Activated CD8-positive, alpha-beta memory T cell treated with anti-CD3 and anti-CD28 coated beads, Interleukin-2, amount 50 U/mL, for 1 hour (primary cell): ENCODE results near the gene PTCH1.
A peak's percentile ranks its signal among the peaks of the same experiment; 100 is the strongest.

Experiments used
- DNase-seq: peaks from one replicate; pipeline ENCODE4 v3.0.0-alpha.2; 2020; ENCODE audit errors: extremely low read depth

PTCH1 gene

DNA sequence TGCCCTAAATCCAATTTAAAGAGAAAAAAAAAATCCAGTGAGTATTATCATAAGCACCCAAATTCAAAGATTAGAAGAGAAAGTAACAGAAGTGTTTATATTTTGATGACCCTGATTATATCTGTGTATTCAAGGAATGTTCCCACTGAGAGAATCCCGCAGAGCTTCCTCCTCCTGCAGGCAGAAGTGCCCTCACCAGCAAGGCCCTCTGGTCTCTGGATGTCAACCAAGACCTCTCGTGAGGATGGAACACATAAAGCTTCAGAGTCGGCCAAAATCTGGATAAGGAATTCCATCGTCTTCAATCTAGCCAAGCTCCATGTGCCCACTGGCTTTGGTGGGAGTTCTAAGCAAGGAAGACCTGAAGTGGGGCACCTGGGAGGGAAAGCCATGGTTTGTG lies 18.1 kb downstream of the PTCH1 start:
- no peak for DNase-seq

DNA sequence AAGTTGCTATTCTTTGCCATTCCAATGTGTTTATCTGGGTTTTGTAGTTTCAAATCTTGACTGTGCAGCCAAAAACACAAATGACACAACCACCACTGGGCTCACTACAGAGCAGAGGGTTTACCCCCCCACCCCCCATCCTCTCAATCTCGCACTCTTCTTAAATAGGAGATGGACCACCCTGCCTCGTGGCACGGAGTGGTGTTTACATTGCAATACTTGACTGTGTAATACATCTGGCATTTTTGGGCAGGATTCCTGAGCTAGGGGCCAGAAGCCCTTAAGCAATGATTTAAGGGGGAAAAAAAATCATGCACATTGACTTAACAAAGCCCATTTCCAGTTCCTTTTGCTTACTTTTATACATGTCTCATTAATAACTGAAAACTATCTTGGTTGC lies 19.0 kb downstream of the PTCH1 start:
- no peak for DNase-seq

DNA sequence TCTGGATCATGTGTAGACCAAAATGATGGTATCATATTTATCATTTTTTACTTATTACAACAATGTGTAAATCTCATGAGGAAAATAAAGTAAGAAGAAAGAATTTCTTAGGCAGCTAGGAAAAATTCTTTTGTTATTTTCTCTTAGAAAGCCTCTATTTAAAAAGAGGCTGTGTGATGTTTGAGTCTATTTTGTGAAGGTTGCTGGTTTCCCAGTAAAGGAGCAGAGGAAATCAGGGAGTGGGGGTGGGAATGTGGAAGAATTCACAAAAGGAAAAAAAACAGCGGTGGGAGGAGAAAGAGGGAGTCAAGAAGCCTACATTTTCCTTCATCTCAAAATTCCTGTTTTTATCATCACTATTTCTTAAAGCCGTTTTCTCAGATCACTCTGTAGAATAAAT lies 20.1 kb downstream of the PTCH1 start:
- DNase-seq, result no peak

DNA sequence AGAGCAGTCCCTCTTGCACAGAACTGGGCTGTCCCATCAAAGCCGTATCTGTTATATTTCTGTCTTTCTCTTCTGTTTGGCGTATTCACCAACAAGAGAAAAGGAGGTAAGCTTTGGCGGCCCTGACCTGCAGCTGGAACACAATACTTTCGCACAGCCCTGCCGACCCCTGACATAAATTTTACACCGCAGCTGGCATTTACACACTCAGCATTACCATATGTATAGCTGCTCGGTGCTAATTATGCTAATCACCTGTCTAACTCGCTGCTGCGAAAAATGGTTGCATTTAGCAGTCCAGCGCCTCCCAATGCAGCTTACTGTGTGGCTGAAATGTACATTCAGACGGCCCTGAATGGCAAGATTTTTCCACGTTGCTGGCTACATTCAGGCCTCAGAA lies 20.8 kb downstream of the PTCH1 start:
- DNase-seq, result no peak

DNA sequence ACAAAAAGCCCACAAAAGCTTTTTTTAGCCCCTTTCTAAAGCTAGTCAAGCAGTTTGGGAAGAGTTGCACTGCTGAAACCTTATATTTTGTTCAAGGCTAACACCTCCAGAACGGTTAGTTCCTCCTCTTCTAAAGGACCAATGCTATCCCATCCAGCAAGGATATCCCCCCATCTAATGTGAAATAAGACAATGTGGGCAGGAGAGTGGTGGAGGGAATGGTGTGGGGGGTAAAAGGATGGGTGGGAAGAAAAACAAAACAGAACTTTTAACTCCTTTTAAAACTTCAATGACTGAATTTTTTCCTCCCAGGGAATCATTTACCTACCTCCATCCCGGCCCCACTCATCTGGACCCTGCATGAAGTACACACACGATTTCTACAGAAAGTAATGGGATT lies 21.2 kb downstream of the PTCH1 start:
- no peak for DNase-seq

DNA sequence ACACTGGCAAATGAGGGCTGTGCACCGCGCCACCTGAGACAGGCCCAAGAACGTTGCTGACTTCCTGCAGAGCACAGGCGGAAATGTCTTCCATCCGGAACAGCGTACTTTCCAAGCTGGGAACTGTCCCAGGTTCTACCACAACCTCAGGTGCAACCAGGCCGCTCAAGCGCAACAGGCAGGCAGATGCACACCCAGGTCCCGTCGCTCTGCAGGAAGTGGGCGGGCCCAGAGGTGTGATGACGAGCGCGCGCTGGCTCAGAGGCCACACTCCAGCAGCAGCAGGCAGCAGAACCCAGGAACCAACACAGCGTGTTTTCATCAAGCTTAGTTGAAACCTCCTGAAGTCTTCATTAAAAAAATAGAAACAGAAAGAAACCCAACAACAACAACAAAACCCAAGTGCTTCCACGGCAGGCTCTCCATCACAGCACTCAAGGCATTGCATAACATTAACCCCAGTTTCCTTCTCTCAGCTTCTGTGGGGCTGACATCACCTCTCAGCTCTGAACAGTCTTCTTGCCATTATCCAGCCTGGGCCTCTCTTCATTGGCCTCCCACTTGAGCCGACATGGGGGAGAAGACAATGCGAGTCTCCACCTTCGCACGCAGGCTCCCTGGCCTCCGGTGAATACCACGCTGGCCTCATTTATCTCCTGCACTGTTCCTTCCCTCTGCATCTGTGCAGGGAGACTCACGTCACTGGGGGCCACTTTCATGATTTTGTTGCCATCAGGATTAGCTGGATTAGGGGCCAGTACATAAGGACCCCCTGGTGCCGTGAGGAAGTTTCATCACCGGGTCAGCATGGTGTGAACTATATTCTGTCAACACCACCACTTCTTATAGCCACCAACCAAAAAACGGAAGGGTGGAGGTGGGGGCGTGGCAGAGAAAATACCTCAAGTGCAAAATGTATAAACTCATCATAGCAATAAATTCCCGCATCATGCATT lies 22.1 kb downstream of the PTCH1 start:
- DNase-seq, result peak; percentile 64

DNA sequence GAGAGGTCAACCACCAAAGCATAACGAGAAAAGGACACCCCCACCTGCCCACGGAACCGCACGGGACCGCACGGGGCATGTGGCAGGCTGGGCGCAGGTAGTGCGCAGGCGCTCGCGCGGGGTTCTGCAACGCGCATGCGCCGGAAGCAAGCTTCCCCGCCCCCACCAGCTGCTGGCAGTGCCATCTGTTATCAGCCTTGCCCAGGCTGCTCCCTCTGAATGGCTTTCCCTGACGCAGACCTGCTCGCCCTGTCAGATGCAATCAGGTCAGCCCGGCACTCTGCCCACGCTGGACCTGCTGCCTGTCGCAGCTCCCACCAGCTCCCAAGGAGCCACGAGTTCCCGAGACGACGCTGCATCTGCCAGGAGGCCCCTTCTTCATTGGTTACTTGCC lies 22.8 kb downstream of the PTCH1 start:
- no peak for DNase-seq

DNA sequence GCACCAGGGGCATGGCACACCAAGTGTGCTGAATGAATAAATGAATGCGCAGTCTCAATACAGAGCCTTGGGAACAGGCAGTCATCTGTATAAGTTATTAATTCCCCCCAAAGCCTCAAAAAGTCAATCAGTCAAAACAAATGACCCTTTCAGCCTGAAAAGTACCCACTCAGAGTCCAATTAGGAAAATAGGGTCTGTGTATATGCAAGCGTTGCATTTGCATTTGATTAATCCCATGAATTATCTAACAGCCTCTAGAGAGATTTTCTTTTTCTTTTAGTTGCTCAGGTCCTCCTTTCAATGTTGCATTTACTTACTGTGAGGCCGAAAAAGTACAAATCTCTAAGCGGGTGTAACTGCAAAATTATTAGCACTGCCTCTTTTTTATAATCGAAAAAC lies 23.4 kb downstream of the PTCH1 start:
- no peak for DNase-seq

DNA sequence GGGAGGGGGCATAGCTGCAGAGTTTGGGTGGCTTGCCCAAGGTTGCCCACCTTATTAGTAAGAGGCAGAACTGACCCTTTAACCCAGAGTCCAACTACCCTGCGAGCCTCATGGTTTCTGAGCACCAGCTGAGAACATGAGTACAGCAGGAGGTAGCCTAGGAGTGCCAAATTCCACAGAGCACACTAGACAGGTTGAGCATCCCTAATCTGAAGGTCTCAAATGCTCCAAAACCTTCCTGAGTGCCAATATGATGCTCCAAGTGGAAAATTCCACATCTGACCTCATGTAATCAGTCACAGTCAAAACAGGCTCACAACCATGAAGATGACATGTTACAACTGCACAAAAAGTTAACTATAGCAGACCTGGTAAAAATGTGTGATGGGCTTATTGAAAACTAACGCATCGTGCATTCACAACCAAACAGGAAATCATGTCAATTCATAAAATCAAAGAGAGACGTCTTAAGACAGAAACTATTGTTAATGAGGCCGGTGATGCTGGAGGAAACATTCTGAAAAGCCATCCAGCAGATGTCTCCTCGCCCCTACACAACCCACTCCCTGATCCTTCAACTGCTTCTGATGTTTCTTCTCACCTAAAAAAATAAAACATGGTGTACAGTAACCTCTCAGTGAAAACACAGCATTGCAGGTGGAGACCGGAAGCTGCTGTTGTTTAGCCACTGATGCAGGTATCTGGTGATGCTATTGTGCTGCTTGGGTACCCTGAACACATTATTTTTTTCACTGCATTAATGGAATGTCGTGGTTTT lies 25.0 kb downstream of the PTCH1 start:
- no peak for DNase-seq

DNA sequence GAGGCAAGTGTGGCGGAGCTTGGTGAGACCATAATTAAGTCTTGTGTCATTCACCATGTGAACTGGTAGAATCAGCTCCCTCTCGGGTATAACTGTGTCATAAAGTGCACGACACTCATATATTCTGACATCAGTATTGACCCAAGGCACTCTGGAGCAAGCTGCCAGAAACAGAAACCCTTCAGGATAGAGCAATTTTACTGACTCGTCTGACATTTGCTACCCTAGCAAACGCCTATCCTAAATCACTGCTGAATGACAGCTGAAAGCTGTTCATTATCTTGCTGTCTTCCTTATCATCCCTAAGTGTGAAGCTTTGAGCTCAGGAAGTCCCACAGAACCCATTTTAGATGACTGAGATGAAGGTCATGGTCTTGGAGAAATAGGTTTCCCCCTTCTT lies 27.8 kb downstream of the PTCH1 start:
- no peak for DNase-seq

DNA sequence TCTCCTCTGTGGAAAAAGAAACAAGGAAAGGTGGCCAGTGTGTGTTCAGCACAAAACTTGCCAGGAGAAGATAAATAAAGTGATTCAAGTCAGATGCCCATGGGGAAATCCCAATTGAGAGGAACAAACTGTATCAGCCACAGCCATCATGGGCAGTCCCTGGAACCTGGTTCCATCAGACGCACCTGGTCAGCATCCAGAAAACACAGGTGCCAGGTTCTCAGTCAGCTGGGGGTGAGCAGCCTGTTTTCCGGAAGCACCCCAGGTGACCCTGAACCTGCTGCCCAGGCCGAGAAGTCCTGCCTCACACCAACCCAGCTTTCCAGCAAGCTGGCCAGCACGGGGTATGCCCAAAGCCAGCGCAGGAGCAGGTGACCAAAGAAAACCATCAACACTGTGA lies 30.5 kb downstream of the PTCH1 start:
- no peak for DNase-seq

DNA sequence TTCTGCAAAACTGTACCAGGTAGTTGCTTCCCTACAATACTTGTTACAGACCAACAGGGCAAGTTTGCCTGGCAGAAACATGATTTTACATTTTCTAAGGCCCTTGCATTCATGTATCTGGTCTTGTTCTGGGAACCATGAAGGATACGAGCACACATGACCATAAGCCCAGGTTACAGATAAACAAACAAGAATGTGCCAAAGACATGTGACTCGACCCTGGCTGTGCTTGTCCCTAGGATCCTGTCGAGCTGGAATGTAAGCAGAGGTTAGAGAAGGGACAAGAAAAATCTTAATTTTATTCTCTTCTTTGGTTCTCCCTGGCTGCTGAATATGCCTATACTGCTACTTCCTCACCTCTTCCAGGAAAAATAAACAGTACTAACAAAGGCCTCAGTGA lies 32.5 kb downstream of the PTCH1 start:
- DNase-seq, result no peak

DNA sequence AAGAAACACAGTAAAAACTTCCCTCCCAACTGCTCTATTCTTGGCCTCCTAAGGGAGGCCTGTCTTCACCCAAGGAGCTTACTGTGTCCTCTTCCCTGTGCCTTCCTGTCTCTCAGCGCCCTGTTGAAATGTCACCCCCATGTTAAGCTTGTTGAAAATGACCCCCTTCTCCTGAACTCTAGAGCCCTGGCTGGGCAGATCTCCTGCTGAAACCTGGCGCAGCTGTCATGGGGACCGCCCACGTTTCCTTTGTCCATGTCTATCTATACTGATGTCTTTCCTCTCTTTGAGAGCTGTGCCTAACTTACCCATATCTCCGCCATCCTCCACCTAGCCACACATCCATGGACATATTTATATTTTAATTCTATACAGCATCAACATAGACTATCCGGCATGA lies 33.3 kb downstream of the PTCH1 start:
- DNase-seq, result no peak

DNA sequence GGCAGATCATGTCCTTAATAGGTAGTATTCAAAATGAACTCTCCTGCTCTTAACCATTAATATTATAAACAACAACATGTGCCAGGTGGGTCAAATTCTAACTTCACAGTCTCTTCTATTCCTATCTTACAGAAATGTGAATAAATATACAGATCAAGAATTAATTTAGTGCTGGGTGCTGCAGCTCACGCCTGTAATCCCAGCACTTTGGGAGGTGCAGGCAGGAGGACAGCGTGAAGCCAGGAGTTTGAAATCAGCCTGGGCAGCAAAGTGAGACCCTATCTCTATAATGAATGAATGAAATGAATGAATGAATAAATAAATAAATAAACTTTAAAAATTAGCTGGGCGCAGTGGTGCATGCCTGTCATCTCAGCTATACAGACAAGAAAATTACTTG lies 34.1 kb downstream of the PTCH1 start:
- no peak for DNase-seq

DNA sequence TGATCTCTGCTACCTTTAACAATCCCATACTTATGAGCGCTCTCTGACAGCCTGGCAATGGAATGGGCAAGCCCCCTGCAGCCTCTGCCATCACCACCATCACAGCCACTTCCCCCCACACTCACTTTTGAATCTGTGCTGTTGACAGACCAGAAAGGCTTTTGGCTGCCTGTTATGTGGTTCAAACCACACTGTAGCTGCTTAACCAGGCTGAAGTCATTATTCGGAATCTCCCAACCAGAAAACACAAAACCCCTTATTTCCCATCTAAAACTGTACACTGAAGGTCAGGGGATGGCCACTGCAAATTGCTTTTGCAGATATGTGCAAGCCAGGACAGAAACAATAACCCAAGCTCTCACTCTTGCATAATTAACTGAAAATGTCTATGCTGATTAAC lies 35.8 kb downstream of the PTCH1 start:
- DNase-seq, result no peak

DNA sequence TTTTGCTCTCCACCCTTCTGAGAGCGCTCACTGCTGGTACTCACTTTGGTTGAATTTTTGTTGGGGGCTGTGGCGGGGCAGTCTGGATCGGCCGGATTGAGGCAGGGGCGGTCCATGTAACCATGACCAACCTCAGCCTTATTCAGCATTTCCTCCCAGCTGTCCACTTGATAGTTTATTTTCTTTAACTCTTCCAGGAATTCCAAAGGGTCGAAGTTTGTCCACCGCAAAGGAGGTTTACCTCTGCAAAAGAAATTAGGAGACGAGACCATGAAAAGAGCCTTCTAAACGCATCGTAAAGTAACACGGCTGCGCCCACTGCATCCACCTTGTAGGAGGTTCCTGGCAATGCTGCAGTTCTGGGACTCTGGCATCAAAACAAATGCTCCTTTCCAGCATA lies 36.4 kb downstream of the PTCH1 start:
- DNase-seq, result no peak

DNA sequence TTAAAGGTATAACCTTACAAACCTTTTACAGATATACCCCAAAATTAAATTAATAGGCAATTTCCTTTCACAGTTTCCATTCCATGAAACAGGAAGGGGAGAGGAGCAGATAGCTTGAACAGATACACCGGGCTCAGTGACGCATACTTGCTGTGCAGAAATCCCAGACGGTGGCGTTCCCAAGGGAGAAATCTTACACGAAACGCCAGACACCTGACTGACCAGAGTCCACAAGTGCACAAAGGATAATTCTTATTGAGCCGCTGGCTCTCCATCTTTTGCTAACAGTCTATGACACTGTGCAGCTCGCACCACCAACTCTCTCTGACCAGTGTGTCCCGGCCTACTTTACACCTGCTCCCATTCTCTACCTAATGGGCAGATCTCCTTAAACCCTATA lies 37.4 kb downstream of the PTCH1 start:
- DNase-seq, result no peak

DNA sequence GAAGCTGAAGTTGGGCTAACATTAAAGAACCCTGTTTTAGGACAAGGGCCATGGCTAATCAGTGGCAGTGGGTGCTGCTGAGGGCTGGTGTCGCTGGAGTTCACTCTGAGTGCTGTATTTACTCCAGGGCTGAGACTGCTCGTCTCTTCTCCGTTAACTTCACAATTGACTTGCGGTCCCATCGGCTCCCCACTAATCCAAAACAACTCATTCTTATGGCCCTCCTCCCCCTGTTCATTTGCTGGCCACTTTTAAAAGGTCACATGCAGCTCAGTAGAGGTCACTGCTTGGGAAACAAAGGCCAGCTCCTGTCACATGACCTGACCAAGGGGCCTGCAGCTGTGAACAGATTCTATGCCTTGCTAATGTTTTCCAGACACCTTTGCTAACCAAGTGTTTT lies 38.4 kb downstream of the PTCH1 start:
- no peak for DNase-seq

DNA sequence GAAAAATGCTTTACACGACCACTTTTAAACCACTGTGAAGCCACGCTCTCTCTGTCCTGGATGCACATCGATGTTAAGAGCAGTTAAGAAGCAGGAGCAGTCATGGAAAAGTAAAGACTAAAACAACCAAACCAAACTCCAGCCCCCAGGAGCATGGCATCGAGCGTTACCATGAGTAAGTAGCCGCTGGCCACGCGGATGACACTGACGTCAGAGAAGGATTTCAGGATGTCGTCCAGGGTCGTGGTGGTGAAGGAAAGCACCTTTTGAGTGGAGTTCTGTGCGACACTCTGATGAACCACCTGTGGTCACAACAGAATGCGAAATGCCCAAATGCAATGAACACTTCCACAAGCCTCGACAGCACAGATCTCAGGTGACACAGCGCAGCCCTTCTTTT lies 38.9 kb downstream of the PTCH1 start:
- no peak for DNase-seq

DNA sequence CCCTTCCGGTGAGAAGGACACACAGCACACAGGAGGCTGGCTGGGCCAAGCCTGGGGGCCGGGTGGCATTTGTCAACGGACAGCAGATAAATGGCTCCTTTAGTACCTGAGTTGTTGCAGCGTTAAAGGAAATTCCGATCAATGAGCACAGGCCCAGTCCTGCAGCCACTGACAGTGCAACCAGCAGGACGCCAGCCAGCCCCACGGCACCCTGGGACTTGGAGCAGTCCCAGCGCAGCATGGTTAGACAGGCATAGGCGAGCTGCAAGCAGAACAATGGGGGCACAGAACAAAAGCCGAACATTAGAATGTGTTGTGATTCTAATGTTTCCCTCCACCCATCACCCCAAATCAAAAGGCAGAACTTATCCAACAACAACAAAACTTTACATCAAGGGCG lies 39.3 kb downstream of the PTCH1 start:
- DNase-seq, result no peak

DNA sequence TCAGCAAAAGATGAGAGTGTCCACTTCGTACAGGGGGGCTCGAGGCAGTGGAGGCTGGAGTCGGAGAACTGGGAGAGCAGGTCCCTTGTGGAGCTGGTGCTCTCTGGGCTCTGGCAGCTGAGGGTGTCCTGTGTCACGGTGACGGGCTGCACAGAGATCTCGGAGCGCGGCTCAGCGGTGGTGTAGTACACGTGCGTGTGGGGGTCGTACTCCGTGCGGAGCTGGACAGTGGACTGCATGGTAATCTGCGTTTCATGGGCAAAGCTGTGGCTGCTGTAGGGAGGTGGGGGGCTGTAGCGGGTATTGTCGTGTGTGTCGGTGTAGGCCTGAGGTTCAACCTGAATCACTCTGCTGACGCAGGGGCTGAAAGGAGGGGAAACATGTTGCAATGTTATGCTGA lies 48.0 kb downstream of the PTCH1 start:
- no peak for DNase-seq

DNA sequence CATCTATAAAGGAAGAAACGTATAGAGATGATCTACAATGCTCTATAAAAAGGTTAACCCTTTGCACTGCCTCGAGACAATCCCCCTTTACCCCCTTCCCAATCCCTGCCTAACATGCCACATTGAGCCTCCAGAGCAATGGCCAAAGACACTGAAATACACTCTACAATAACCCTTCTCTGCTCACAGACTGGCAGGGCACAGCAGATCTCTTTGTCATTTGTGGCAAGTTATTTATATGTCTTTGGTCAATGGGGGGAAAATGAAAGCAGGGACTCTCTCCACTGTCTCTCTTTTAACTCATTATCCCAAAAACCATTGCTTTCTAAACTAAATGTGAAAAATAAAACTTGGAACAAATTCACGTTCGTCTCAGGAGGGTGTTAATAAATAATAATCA lies 51.7 kb downstream of the PTCH1 start:
- no peak for DNase-seq
